Stimulated activated CD8-positive, alpha-beta memory T cell treated with anti-CD3 and anti-CD28 coated beads, Interleukin-4, amount 100 ng/mL, for 48 hours (primary cell): ENCODE data around the gene RTN4IP1.
A peak's percentile ranks its signal among the peaks of the same experiment; 100 is the strongest.
"Not testable (repeated sequence)": the region's sequence is repeated elsewhere in the genome, so short reads cannot be mapped to it uniquely, and the experiment has no call there.

Source experiments
- DNase-seq: peaks from one replicate; pipeline ENCODE4 v3.0.0-alpha.2; 2020

The RTN4IP1 gene, protein sequence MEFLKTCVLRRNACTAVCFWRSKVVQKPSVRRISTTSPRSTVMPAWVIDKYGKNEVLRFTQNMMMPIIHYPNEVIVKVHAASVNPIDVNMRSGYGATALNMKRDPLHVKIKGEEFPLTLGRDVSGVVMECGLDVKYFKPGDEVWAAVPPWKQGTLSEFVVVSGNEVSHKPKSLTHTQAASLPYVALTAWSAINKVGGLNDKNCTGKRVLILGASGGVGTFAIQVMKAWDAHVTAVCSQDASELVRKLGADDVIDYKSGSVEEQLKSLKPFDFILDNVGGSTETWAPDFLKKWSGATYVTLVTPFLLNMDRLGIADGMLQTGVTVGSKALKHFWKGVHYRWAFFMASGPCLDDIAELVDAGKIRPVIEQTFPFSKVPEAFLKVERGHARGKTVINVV

DNA sequence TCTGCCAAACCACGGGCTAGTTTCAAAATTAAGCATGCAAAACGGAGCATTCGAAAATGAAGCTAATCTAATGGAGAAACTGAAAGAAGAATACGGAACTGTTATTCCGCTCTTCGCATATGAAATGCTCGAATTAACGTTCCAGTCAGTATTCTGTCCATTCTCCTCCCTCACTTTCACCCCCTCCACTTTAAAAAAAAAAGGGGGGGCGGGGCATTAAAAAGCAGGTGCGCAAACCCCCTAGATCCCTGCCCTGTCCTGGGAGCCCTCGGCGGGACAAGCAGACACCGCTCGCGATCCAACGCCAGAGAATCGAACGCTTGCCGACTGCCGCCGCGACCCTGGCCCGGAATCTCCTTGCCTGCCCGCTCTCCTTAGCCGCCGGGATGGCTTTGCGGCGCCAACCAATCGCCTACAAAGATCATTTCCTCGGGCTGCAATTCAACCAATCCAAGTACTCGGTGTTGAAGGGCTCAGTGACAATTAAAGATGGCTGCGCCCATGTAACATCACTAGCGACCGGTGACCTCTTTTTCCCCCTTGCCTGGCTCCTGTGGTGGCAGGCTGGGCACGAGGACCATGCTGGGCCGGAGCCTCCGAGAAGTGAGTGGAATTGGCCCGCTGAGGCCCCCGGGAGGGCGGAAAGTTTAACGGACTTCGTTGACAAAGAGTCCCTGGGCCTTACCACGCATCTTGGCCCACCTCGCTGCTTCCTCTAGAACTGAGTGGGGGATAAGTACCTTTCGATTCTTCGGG lies at the start of gene RTN4IP1, which contains the start of gene QRSL1:
TSS of gene RTN4IP1 (minus strand) at position 396 of the 756 bp plus-strand sequence. CDS start 477 bp downstream, outside the sequence.
TSS of gene QRSL1 (plus strand) at position 476 of the 756 bp plus-strand sequence. CDS start at position 580, 104 bp downstream.
- DNase-seq = peak; percentile 84

DNA sequence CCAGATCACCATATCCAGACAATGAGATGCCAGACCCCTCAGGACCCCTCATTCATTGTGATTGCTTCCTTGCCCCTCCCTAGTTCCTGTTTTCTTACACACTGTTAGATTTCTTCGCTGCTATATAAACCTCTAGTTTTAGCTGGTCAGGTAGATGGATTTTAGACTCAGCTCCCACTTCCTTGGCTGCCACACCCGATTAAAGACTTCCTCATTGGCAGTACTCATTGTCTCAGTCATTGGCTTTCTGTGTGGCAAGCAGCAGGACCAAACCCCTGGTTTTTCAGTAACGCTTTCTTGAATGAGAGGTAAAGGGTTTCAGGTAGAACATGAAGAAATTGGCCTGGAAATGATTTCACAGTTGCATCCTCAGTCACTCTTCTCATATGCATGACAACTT lies 48.0 kb upstream of the RTN4IP1 start:
- DNase-seq = no peak

DNA sequence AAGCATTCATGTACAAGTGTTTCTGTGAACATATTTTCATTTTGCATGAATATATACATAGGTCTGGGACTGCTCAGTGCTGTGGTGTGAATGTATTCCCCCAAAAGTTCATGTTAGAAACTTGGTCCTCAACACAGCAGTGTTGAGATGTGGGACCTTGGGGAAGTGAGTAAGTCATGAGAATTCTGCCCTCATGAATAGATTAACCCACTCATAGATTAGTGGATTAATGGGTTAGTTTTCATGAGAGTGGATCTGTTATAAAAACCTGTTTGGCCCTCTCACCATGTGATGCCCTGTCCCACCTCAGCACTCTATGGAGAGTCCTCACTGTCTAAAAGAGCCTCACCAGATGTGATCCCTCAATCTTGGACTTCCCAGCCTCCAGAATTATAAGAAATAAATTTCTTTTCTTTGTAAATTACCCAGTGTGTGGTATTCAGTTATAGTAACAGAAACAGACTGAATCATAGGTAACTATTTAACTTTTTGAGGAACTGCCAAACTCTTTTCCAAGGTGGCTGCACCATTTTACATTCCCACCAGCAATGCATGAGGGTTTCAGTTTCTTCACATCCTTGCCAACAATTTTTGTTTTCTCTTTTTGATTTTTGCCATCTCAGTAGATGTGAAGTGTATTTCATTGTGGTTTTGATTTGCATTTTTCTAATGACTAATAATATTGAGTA lies 45.4 kb upstream of the RTN4IP1 start:
- no peak for DNase-seq

DNA sequence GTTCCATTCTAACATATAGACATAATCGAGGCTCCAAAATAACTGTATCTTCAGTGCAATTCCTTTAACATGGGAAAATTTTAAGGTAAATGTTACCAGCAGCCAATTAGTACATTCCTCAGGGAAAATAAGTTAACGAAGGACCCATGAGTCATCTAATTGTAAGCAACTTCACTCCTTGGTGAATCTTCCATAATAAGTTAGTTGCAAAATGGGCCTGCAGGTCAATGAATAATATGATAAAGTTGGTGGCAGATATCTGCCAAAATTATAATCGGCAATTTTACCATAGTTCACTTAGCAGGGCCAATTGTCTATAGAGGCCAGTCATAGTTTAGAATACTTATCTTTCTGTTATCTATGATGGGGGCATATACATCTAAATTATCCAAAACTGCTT lies 42.4 kb upstream of the RTN4IP1 start:
- DNase-seq = no peak

DNA sequence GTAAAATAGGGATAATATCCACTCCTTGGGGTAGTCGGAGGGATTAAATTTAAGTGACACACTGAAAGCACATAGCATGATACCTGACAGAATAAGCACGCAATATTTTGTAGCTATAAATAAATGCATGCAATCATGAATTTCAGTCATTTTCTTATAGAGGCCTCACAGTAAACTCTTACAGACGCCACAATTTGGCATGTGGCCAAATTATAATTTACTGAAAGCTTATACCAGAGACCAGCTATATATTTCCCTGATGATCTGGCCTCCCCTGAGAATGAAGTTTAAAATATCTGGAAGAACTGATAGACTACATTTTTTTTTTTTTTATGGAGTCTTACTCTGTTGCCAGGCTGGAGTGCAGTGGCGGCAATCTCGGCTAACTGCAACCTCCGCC lies 40.9 kb upstream of the RTN4IP1 start:
- DNase-seq = no peak

DNA sequence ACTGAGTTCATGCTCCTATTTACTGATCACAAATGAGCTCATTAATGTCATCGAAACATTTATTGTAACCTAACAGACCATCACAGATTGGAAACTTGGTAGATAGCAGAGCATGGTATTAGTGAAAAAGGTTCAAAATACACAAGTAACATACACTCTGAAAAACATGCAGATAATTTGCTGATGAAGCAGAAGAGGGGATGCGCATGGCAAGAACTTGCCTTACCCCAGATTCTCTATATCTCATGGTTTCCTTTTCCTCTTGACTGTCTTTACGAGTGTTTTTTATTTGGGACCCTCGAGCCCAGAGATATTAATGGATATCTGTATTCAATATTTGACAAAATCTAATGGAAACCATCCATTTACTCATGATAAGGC lies 37.7 kb upstream of the RTN4IP1 start:
- no peak for DNase-seq

DNA sequence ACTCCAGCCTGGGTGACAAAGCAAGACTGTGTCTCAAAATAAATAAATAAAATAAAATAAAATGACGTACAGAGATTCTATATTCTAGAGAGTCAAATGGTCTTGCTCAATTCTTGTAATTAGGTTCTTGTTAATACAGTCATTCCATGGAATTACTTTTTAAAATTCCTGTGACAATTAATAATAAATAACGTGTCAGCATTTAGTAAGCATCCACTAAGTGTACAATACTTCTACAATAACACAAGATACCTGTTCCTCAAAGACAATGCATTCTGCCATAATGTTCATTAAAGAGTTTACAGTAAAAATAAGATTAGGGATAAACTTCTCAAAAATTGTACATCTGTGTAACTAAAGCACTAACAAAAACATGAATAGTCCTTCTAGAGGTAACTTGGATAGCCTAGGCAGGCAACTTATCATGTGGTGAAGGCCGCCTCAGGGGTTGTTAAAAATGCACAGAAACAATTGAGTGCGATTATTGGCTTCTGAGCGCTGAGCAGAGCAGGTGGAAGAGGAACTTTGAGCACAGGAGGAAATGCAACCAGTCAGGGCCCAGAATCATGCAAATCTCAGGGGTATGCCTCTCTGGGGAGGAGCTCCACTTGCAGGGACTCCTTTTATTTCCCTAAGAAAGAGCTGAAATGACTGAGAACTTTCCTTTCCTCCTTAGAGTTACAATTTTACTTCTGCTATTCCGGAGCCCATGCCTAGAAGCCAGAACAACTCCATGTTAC lies 37.2 kb upstream of the RTN4IP1 start:
- DNase-seq = no peak

DNA sequence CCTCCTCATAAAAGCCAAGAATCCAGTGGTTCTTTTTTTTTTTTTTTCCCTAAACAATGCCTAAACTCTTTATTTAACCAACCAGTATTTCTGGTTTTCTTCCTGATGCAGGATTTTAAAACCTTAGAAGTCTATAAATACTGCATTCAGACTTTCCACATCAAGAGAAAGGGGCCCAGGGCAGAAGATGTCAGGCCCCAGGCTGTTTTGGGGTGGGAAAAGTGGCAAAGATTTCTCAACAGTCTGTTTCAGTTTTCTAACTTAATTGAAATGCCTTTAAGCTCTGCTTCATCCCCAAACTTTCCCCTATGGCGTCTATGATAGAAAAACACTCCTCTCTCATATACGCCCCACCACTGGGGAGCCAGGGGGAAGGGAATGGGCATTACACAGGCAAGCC lies 33.2 kb upstream of the RTN4IP1 start:
- no peak for DNase-seq

DNA sequence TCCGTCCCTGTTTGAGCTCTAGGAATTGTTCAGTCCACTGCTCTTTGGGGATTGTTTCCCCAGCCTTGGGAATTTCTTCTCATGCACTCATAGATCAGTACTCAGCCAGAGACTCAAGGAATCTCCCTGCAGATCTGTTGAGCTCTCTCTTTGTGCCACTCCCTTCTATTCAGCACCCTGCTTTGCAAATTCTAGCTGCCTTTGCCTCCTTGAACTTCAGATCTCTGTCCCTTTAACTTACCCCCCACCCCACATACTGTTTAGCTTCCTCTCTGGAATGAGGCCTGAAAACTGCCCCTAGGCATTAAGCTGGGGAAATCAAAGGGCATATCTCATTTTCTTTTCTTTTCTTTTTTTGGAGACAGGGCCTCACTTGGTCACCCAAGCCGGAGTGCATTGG lies 30.6 kb upstream of the RTN4IP1 start:
- no peak for DNase-seq

DNA sequence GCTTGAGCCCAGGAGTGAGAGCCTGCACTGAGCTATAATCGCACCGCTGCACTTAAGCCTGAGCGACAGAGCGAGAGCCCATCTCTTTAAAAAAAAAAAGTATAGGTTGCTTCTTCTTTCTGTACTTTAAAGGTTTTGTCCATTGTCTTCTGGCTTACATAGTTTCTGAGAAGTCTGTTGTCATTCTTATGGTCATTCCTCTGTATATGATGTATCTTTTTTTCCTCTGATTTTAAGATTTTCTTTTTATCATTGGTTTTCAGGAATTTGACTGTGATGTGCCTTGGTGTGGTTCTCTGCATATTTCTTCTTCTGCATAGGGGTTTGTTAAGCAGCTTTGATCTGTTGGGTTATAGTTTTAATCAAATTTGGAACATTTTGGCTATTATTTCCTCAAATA lies 29.2 kb upstream of the RTN4IP1 start:
- DNase-seq = no peak

DNA sequence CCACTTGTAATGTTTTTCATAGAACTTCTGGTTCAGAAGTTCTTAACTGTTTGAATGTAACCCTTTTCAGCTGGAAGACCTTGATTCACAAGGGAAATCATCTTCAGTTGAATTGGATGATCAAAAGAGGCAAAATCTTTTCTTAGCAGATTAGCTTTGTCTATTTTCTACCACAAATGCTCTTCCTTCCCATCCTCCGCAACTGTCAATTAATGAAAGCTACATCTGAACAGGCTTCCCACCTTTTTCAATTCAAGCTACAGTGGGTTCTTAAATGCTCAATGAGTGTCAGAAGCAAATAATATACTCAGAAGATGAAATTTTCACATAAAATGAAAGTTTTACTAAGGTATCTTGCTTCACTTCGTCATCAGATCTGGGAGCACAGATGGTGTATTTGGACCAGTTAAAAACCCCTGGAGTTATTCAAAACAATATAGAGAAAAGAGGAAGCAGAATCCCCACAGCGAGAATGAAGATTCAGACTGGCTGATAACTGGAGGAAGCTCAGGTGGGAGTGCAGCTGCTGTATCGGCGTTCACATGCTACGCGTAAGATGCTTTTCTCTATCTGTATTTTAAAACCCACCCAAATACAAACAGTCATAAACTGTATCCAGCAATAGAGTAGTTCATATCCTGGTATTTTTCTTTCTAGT lies 19.5 kb upstream of the RTN4IP1 start:
- no peak for DNase-seq

DNA sequence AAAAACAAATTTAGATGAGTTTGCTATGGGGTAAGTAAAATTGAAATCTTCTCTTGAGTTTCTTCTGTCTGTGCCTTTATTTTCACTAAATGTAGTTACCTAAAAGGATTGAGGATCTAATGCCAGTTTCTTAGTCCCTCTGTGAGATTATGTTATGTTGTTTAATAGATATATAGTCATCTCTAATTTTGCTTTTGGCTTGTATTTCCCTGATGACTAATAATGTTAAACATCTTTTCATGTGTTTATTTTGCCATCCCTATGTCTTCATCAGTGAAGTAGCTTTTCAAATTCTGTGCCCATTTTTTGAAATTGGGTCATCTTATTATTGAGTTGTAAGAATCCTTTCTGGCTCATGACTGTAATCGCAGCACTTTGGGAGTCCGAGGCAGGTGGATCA lies 13.8 kb upstream of the RTN4IP1 start:
- no peak for DNase-seq

DNA sequence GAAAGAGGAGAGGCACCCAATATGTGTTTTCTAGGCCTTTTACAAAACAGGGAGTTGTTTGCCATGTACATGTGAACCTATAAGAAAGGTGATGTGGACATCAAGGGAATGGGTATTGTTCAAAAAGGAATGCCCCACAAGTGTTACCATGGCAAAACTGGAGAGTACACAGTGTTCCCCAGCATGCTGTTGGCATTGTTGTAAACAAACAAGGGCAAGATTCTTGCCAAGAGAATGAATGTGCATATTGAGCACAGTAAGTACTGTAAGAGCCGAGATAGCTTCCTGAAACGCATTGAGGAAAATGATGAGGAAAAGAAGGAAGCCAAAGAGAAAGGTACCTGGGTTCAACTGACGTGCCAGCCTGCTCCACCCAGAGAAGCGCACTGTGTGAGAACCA lies 13.2 kb upstream of the RTN4IP1 start:
- no peak for DNase-seq

DNA sequence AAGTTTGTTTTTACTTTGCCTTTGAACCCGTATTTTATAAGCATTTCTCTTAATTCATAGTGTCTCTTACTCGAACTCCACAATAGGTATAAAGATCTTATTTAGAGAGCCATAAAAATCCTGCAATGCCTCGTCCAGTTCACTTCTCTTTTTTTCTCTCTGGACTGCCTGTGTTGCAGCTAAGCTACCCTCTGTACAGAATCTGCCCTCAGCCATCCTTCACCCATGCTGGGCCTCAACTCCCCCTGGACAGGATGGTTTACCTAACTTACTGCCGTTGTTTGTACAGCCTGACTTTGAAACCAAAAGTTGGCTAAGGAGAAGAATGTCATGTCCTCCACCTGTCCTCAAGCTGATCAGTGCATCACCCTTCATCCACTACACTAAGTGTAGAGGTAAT lies 10.5 kb upstream of the RTN4IP1 start:
- no peak for DNase-seq

DNA sequence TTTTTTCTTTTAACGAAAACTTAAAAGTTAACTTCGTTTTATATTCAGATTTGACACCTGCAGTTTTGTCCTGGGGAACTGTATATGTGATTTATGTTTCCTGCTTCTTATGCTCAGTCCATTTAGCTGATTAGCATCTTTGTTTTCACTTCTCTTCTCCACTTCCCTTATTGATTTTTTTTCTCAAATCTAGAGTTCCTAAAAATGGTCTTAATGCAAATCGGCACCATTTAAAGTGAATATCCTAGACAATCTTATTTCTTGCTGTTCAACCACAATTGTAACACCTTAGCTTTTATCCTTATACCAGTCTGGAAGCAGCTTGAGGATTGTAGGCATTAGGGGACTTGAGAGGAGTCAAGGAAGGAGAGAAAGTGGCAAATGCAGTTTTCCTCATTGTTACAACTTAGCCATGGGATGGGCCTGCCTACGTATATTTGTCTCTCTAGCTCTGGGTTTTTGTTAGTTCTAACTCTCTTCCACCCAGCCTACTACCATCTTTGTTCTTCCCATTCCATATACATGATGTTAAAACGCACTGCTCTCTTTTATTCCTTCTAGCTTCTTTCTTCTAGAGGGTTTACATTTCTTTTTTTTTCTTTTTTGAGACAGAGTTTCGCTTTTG lies 8.5 kb upstream of the RTN4IP1 start:
- no peak for DNase-seq

DNA sequence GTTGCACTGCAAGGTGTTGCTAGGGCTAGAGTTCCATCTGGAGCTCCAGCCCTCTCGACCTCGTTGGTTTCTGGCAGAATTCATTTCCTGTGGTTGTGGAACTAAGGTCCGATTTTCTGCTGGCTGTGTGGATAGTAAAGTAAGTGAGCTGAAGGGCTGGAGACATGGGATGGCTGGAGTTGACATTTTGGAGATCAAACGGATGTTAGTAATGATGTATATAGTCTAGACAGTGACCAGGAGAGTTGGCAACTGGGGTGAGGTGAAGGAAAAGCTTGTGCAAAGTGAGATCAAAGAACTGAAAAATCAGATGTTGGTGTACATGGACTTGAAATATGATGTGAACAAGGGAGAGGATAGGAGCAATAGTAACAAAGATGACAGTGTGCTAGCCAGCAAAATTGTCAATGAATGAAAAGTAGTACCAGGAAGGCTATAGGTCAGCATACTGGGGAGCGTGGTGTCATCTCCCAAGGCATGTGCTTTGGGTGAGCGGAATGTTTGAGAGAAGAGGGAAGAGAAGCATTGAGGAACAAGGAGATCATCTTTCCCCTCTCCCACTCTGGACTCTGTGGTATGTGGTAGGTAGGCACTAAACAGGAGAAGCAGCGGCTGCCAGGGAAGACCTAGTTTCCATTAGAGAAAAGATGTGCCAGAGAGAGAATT lies 7.9 kb upstream of the RTN4IP1 start:
- no peak for DNase-seq

DNA sequence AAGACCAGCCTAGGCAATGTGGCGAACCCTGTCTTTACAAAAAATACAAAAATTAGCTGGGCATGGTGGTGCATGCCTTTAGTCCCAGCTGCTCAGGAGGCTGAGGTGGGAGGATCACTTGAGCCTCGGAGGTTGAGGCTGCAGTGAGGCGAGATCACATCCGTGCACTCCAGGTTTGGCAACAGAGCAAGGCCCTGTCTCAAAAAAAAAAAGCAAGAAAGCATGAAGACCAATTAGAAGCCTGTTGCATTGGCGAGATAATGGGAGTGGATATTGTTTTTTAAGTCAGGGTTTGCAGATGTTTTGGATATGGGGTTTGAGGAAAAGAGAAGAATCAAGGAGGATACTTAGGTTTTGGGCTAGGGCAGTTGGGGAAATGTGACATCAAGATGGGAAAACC lies 5.3 kb upstream of the RTN4IP1 start:
- DNase-seq = no peak

DNA sequence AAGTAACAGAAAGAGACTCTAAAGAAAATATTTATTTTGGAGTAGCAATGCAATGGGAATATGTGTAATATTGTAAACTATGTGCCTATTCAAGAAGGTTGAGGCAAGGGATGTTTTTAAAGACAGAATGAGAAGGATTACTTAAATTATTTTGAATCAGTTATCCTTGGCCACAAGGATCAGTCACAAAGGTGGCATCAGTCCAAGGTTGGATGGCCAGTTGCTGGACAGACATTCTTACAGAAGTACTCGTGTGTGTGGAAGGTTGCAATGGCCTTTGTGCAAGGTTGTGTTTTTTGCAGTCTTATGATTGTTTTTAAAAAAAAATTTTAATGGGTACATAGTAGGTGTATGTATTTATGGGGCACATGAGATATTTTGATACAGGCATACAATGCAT lies 2.0 kb upstream of the RTN4IP1 start:
- DNase-seq = no peak

DNA sequence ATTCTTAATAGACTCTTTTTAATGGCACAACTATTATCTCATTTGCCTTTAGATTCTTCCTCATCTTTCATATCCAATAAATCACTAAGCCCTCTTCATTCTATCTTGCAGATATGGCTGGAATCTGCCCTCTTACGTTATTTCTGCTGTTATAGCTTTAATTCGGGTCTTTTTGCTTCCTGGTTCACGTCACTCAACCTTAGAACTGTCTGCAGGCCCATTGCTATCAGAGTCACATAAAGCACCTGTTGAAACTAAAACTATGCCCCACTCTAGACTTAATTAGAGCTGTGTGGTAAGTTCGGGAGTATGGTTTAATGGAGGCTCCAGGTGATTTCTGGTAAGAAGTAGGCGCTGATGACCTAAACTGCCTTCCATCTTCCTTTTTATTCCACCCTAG lies 1.1 kb upstream of the RTN4IP1 start:
- DNase-seq = no peak

DNA sequence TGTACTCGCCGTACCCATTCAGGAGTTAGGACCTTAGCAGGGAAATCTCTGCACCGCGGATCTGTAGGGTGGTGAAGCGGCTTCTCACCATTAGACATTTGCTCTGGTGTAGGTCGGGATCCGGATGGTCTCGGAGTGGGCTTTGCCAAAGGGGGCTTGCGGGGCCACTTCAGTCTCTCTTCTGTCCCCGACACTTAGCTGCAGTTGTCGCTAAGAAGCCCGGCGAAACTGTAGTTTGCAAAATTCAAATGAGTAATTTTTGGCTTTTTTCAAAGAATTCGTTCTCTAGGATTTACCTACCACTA lies 513 bp upstream of the RTN4IP1 start:
- no peak for DNase-seq

DNA sequence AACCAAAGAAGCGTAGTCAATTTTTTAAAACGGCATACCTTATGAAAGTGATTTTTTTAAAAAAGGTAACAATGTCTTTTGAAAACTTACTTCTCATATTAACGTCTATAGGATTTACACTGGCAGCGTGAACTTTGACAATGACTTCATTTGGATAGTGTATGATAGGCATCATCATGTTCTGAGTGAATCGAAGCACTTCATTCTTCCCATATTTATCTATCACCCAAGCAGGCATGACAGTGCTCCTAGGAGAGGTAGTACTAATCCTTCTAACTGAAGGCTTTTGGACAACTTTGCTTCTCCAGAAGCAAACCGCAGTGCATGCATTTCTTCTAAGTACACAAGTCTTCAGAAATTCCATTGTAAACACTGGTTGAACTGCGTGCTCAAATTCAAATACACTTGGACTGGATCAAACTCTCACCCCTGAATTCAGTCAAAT lies 618 bp downstream of the RTN4IP1 start:
- DNase-seq = no peak

DNA sequence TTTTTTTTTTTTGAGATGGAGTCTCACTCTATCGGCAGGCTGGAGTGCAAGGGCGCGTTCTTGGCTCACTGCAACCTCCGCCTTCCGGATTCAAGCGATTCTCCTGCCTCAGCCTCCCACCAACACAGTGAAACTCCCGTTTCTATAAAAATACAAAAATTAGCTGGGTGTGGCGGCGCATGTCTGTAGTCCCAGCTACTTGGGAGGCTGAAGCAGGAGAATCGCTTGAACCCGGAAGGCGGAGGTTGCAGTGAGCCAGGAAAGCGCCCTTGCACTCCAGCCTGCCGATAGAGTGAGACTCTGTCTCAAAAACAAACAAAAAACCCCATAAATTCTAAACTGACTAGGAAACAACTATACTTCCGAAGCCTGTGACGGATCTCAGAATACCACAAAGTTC lies 1.5 kb downstream of the RTN4IP1 start:
- not testable (repeated sequence) for DNase-seq
